HG03196 (cell line): ENCODE results near the gene ASAP3.

ENCODE experiments used
- ATAC-seq: cut with Tn5 transposase; IDR thresholded peaks from one replicate; pipeline ENCODE4 v1.9.1; 2021; ENCODE audit not compliant: unreplicated experiment

ASAP3 gene

GRCh38 chr1:23483321-23484252, at the start of gene ASAP3:
Gene ASAP3, minus strand, starts transcription at chr1:23484179. Its CDS starts 46 bp downstream, at chr1:23484133.
- no peak for ATAC-seq

GRCh38 chr1:23533246-23534023, 49.5 kb upstream of the ASAP3 start:
- ATAC-seq, result no peak

GRCh38 chr1:23531562-23532094, 47.6 kb upstream of the ASAP3 start:
- ATAC-seq, result no peak

- ATAC-seq, result peak; percentile 43
Measured at GRCh38 chr1:23530747-23531561, 47.0 kb upstream of the ASAP3 start, which contains the start of gene E2F2. Gene E2F2, minus strand, starts transcription at chr1:23531233. Its CDS starts 440 bp downstream, at chr1:23530793.

- no peak for ATAC-seq
Measured at GRCh38 chr1:23530087-23530746, 46.2 kb upstream of the ASAP3 start.

- no peak for ATAC-seq
Measured at GRCh38 chr1:23529146-23530086, 45.4 kb upstream of the ASAP3 start.

DNA sequence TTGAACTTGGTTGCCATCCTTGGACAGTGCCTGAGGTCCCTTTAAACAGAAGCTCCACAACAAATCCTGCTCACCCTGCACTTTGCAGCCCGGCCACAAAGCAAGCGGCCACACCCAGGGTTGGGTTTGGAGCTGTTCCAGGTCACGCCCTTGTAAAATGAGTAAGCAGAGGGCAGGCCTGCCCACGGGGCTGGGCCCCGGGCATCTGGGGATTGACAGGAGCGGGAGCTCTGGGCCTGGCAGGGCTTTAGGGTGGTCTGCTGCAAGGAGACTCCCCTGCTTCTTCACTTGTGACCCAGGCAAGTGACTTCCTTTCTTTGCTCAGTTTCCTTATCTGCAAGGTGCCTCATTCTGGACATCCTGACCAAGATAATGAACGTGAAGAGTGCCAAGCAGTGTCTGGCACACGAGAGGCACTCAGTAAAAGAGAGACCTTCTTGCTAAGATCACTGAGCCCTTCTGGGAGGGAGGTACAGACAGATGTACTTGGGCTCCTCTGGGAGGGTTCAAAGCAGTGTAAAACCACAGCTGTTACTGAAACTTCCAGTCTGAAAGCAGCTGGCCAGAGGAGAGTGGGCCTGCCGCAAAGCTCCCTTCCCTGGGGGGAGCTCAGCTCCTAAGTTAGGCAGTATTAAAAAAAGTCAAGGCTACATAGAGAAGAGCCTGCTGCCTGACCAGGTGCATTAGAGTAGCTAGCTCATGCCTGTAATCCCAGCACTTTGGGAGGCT, 44.4 kb upstream of the ASAP3 start:
- ATAC-seq, result no peak

GRCh38 chr1:23527900-23528249, 43.9 kb upstream of the ASAP3 start:
- no peak for ATAC-seq

DNA sequence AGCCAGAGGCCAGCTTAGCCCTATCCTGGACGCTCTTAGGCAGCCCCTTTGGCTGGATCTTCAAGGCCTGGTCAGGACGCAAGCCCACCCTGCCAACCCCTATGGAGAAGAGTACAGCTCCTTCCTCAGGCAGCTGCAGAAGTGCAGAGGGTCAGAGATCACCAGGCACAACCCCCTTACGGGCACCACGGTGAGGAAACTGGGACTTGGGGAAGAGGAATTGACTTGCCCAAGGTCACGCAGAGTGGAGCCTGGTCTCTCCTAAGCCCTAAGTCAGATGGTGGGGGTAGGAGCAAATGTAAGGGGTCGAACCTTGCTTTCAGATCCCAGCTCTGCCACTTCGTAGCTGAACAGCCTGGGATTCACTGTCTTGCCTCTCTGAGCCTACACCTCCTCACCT, 43.4 kb upstream of the ASAP3 start:
- ATAC-seq, result no peak

- ATAC-seq, result no peak
Measured at GRCh38 chr1:23526329-23527041, 42.5 kb upstream of the ASAP3 start.

DNA sequence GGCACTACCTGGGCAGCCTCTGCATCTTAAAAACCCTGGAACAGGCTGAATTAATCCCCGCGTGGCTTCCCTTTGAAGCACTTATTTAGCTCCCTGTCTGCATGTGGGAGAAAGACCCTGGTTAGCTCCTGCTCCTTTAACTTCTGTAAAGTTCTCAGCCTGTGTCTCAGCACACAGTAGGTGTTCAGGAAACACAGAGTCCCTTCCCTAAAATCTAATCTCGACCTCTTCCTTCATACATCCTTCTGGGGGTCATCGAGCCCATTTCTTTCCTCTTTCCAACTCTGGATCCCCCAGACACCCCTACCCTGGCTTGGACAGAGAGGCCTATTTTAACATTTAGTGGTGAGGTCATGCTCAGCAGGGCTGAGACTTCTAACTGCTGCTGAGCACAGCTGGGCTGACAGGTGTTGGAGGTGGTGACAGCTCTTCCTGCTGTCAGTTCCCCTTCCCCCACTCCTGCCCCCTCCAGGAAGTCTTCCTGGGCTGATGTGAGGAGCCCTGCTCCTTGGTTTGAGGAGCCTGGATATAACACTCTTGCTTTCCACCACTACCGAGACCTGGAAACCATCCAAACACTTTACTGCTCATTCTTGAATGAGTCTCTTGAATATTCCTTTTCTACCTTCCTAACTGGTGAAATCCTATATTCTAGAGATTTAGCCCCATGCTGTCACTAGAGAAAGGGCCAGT, 41.7 kb upstream of the ASAP3 start:
- ATAC-seq, result no peak

DNA sequence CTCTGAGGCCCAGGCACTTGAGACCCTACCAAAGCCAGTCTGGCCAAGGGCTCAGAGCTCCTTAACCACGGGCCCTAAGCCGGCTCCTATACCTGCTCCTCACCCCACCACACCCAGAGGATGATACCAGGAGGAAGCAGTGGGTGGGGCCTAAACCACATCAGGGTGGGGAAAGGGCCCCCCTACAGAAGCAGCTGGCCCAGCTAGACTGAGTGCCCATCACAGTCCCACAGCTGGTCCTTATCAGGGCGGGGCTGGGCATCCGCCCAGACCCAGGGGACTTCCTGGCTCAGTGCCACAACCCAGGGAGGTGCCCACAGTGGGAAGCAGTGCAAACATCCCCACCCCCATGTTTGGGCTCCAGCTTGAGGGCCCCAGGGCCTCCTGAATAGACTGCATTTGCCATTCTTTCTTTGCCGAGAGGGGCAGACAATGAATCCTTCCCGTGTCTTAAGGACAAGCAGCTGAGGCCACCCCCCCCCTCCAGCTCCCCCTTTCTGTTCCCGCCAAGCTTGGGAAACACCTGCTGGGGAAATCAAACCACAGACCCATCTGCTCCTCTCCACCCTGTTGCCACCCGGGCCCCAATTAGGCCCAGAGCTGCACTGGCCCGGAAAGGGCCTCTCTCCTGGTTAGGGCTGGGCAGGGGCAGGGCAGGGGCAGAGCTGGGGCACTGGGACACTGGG, 40.9 kb upstream of the ASAP3 start:
- no peak for ATAC-seq

DNA sequence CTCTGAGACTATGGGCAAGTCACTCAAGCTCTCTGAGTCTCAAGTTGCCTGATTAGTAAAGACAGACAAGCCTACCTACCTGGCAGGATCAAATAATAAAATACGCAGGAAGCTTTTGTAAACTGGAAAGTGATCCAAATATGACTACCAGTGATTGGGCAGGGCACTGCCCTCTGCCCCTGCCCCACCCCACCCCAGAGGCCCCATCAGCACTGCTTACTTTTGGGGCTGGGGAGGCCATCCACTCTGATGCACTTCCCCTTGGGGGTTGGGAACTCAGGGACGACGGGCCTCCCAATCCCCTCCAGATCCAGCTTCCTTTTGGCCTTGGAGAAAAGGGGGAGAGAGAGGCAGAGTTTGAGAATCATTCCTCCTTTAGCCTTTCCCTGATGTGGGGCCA, 40.2 kb upstream of the ASAP3 start:
- no peak for ATAC-seq

DNA sequence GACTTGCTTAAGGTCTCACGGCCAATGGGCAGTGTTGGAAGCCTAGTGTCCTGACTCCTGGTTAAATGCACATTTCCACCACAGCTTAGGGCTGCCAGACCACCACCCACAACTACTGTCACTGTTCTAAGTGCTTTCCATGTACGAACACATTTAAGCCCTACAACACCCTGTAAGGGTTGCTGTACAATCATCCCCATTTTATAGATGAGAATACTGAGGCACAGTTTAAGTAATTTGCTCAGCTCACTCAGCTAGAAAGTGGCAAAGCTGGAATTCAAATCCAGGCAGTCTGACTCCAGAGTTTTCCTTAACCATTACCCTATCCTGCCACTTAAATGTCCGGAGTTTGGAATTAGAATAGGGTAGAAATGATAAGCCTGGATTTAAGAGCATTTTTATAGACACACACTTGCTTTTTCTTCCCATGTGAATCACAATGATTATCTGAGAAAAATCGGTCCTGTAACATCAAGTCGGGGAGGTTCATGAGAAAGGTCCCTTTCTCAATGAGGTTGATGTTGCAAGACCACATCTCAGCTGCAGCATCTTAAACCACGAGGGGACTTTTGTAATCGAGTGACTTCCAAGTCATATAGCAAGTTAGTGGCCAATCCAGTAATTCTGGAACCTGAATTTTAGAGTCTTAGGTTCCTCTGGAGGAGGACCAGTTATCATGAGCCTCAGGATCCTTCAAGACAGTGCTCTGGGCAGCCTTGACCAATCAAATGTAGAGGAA, 38.4 kb upstream of the ASAP3 start:
- ATAC-seq, result no peak

DNA sequence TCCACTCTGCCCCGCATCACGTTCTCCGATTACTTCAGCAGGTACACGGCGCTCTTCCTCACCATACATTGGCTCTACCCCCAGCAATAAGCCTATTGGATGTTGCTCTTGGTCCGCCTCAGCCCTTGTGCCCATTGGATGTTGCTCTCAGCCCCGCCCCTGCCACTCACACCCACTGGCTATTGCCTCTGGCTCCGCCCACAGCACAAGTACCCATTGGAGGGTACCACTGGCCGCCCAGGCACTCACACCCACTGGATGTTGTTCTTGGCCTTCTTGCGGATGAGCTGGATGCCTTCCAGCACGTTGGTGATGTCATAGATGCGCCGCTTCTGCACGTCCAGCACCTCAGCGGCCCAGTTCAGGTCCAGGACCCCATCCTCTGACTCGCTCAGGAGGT, 37.6 kb upstream of the ASAP3 start:
- no peak for ATAC-seq

GRCh38 chr1:23517581-23517980, 33.6 kb upstream of the ASAP3 start:
- ATAC-seq, result no peak
